Lower leg skin (tissue), 4 donors: Measurements from ENCODE around the gene TENM4. TPM values are rescaled to one million over a fixed set of nuclear protein-coding genes. Genes with fewer than 3 reads are reported as not detected.

ENCODE experiments used
- DNase-seq, 2 donors: peaks; one replicate each; pipeline ENCODE4 v3.0.0-alpha.2; 2019; ENCODE audit warnings: low spot score in 2 of 2
- H3K4me3 ChIP-seq: fragments of 200-600 bp; sonication (generic); 2 replicates; pipeline ENCODE4 v1.5.1; 2017; ENCODE audit warnings: mild to moderate bottlenecking, low read depth; ENCODE audit not compliant: poor library complexity, severe bottlenecking
- POLR2A ChIP-seq, 2 donors: fragments of 450-650 bp; IDR thresholded peaks; one replicate each; pipeline ENCODE4 v1.6.1; 2016 to 2017; ENCODE audit warnings: antibody characterized with exemption in 2 of 2, mild to moderate bottlenecking in 1 of 2, moderate library complexity in 1 of 2
- WGBS, 2 donors: methylation state at CpG; one replicate each; pipeline ENCODE4 v1.1.5; 2018; 5-methylcytosine and 5-hydroxymethylcytosine counted together
- intact Hi-C: fragments of 100-400 bp; cut with DNase I; formaldehyde crosslinking; loops from one replicate; pipeline ENCODE4 v1.15.0; 2023; ENCODE audit warnings: low total_unique reads
- total RNA-seq, 4 donors: library from RNA; depleted of rRNA; stranded (reverse); fragments of >200 nt; gene quantifications; one replicate each; pipeline ENCODE4 v1.1.0, GENCODE V29; 2016
- TF ChIP-seq, protein P1 (sequence below), 3 donors: fragments of 450-650 bp; IDR thresholded peaks; one replicate each; pipeline ENCODE4 v1.5.1; 2016; ENCODE audit warnings: antibody characterized with exemption in 3 of 3, mild to moderate bottlenecking in 3 of 3, moderate library complexity in 2 of 3

The TENM4 gene
- total RNA-seq, 4 donors from 2014 or later: 34.4 to 41.1 (median 36.6) TPM

DNA sequence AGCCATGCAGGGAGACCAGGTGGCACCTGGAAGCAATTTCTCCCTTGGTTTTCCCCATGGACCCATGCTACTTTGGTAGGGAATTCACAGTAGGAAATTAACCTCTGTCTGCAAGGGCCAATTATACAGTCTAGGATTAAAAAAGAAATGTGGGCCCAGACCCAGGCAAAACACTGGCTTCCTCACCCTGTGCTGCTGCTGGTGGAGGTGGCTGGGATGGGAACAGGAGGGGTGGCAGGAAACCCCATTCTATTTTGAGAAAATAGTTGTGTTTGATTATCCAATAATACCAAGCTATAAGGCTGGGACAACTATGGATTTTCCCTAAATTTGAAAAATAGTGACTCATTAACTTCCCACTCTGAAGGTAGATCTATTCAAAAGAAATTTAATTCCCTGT, 449.1 kb downstream of the TENM4 start:
- TF ChIP-seq, protein P1, sequence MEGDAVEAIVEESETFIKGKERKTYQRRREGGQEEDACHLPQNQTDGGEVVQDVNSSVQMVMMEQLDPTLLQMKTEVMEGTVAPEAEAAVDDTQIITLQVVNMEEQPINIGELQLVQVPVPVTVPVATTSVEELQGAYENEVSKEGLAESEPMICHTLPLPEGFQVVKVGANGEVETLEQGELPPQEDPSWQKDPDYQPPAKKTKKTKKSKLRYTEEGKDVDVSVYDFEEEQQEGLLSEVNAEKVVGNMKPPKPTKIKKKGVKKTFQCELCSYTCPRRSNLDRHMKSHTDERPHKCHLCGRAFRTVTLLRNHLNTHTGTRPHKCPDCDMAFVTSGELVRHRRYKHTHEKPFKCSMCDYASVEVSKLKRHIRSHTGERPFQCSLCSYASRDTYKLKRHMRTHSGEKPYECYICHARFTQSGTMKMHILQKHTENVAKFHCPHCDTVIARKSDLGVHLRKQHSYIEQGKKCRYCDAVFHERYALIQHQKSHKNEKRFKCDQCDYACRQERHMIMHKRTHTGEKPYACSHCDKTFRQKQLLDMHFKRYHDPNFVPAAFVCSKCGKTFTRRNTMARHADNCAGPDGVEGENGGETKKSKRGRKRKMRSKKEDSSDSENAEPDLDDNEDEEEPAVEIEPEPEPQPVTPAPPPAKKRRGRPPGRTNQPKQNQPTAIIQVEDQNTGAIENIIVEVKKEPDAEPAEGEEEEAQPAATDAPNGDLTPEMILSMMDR (IDR thresholded peaks at IDR 0.05): no peak
- no peak for TF ChIP-seq POLR2A (IDR thresholded peaks at IDR 0.05)
- intact Hi-C loops: no loop called here
- no peak for DNase-seq
- no peak overlapping the region for H3K4me3 ChIP-seq

- intact Hi-C loops: no loop called here
- 74 to 76% methylated on average over 9 of the region's 9 CpGs for WGBS, 2 donors
- TF ChIP-seq, protein P1 (IDR thresholded peaks at IDR 0.05): no peak
- TF ChIP-seq POLR2A (IDR thresholded peaks at IDR 0.05): no peak
- H3K4me3 ChIP-seq: no peak overlapping the region
- DNase-seq: no peak
These were observed 450.6 kb downstream of the TENM4 start for GRCh38 chr11:78990261-78990660.

- intact Hi-C loops: no loop called here
- WGBS, 2 donors: 91 to 92% methylated on average over 4 of the region's 4 CpGs
- no peak overlapping the region for H3K4me3 ChIP-seq
- no peak for DNase-seq
- TF ChIP-seq, protein P1 (IDR thresholded peaks at IDR 0.05): no peak
- no peak for TF ChIP-seq POLR2A (IDR thresholded peaks at IDR 0.05)
These were observed 453.1 kb downstream of the TENM4 start for GRCh38 chr11:78987748-78988147.

DNA sequence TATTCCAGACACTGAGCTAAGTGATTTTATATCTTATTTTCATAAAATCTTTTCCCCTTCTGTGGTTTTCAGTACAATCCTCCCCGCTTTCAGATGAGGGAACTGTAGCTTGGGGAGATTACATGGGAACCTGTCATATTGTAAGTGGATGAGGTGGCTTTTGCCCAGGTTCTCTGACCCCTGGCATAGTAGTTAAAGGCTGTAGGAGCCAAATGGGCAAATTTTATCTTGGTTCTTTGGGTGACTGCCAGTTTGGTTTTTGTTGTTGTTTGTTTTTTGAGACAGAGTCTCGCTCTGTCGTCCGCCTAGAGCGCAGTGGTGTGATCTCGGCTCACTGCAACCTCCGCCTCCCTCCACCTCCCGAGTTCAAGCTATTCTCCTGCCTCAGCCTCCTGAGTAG, 454.5 kb downstream of the TENM4 start:
- no peak for DNase-seq
- TF ChIP-seq POLR2A (IDR thresholded peaks at IDR 0.05): no peak
- TF ChIP-seq, protein P1 (IDR thresholded peaks at IDR 0.05): no peak
- 97% methylated on average over 8 of the region's 8 CpGs for WGBS, 2 donors
- intact Hi-C loops: no loop called here
- no peak overlapping the region for H3K4me3 ChIP-seq

- no peak for TF ChIP-seq POLR2A (IDR thresholded peaks at IDR 0.05)
- TF ChIP-seq, protein P1 (IDR thresholded peaks at IDR 0.05): no peak
- 39 to 51% methylated on average over 3 of the region's 3 CpGs for WGBS, 2 donors
- intact Hi-C loops: no loop called here
- DNase-seq: no peak
- no peak overlapping the region for H3K4me3 ChIP-seq
These were observed 455.2 kb downstream of the TENM4 start for GRCh38 chr11:78985663-78986062.

DNA sequence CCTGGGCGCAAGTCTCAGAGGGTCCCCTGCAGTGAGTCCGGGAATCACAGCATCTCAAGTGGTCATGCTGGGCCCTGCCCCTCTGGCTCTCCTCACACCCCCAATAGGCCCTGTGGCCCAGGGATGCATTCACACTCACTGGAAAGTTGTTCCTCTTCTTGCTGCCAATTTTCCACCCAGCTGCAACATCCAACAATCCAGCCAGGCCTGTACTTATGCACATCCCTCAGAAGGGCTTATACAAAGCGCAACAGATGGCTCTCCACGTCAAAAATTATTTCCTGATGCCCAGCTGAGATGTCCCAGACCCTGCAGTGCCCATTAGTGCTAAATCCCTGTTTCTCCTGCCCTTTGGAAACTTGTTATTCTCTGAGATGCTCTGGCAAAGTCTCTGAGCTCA, 458.4 kb downstream of the TENM4 start:
- WGBS, 2 donors: 90 to 95% methylated on average over 4 of the region's 4 CpGs
- no peak for DNase-seq
- intact Hi-C loops: no loop called here
- H3K4me3 ChIP-seq: no peak overlapping the region
- no peak for TF ChIP-seq POLR2A (IDR thresholded peaks at IDR 0.05)
